ENCODE measurements around the gene SMIM12. TPM values are rescaled to one million over a fixed set of nuclear protein-coding genes. Genes with fewer than 3 reads are reported as not detected.

Gene SMIM12
- total and polyA plus RNA-seq, 2 of the 8 experiments (the other 6 are each of a cell fraction or from before 2014, with no cell fraction given) = 40.9 to 49.2 TPM

DNA sequence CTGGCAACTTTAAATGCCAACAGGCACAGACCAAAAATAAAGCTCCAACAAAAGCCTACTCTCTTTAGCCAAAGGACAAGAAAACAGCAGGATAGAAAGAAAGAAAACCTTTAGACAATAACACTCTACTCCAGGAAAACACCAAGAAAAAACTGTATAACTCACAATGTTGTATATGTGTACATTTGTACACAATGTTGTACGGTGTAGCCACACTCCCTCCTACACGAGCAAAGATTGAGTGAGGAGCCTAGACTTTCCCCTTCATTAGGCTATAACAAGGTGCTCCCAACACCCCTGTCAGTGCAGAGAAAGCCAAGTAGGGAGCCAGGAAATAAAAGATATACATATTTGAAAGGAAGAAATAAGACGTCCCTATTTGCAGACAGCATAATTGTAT is 42.8 kb downstream of the SMIM12 start:
- H3K9me3 ChIP-seq (ENCODE audit: insufficient read depth in 2 of 2, low read depth in 1 of 2, low read length in 1 of 2) = no peaks in the 10 kb centered on the region
- no peak overlapping the region for H3K23ac ChIP-seq (ENCODE audit: insufficient read length)
- no peak overlapping the region for H3K56ac ChIP-seq (replicated peaks; ENCODE audit: insufficient read length, low read depth, low read length)
- no peak overlapping the region for H3K27ac ChIP-seq (ENCODE audit: low read depth, low read length)
- H3K18ac ChIP-seq (ENCODE audit: extremely low read depth, low read length) = no peak overlapping the region
- H3K4ac ChIP-seq (replicated peaks; ENCODE audit: insufficient read length, low read depth, low read length) = no peak overlapping the region
- no peak overlapping the region for H2AFZ ChIP-seq (ENCODE audit: low read length)
- no peak overlapping the region for H2BK20ac ChIP-seq (ENCODE audit: low read length)
- no peak overlapping the region for H2BK120ac ChIP-seq (replicated peaks; ENCODE audit: low read depth, low read length)
- H2AK5ac ChIP-seq (ENCODE audit: low read depth, low read length) = no peak overlapping the region
- no peak overlapping the region for H2BK12ac ChIP-seq (ENCODE audit: low read depth, low read length)
- no peaks in the 10 kb centered on the region for H3K79me1 ChIP-seq (ENCODE audit: low read depth, low read length)
- no peak overlapping the region for H3K4me3 ChIP-seq (ENCODE audit: extremely low read depth in 1 of 4, insufficient read depth in 2 of 4, low read depth in 3 of 4, low read length in 4 of 4)
- H2BK15ac ChIP-seq (ENCODE audit: low read length) = no peak overlapping the region
- 78% methylated on average over 3 of the region's 3 CpGs; no CpG with 5 or more reads in 1 of the 2 experiments for WGBS, 2 experiments (ENCODE audit: extremely low coverage in 1 of 2, insufficient coverage in 1 of 2, insufficient read length in 1 of 2, insufficient replicate concordance in 2 of 2, low coverage in 1 of 2, low lambda C conversion rate in 2 of 2, missing lambda C conversion rate in 1 of 2)
- no peak overlapping the region for H4K8ac ChIP-seq (ENCODE audit: extremely low read depth, insufficient read depth, low read length)
- no peaks in the 10 kb centered on the region for H3K4me1 ChIP-seq (replicated peaks in 1 of 4; ENCODE audit: control insufficient read depth in 3 of 4, insufficient read depth in 4 of 4, low read length in 3 of 4)
- no peaks in the 10 kb centered on the region for H3K79me2 ChIP-seq (ENCODE audit: control insufficient read depth in 1 of 2, insufficient read depth in 2 of 2, low read length in 2 of 2)
- H3K27me3 ChIP-seq (replicated peaks in 1 of 4; ENCODE audit: control insufficient read depth in 3 of 4, extremely low read depth in 1 of 4, insufficient read depth in 3 of 4, low read length in 3 of 4) = no peaks in the 10 kb centered on the region
- H3K4me2 ChIP-seq (ENCODE audit: insufficient read depth in 1 of 2, low read depth in 2 of 2, low read length in 2 of 2) = no peak overlapping the region
- no peak overlapping the region for H3K14ac ChIP-seq (ENCODE audit: insufficient read length)
- FAIRE-seq (no peak), DNase-seq (ENCODE audit: low read depth in 1 of 2, low spot score in 2 of 2) (no peak)
- CTCF ChIA-PET (ENCODE audit: partially characterized antibody) = interaction anchor here (0.5 to 2.4 kb wide), 4 partner anchors 19 to 271 kb away, joined by 3 to 9 read pairs (median 6); no protein-coding TSS in a partner anchor
- H3K23me2 ChIP-seq (ENCODE audit: low read depth, low read length) = no peaks in the 10 kb centered on the region
- POLR2A ChIA-PET (ENCODE audit: partially characterized antibody) = interaction anchor here (1.2 kb wide), 1 partner anchor 43 kb away, joined by 3 read pairs; no protein-coding TSS in a partner anchor
- H4K20me1 ChIP-seq (replicated peaks in 1 of 2; ENCODE audit: control insufficient read depth in 1 of 2, insufficient read depth in 2 of 2, low read length in 2 of 2) = no peaks in the 10 kb centered on the region
- no peak overlapping the region for H2BK5ac ChIP-seq (ENCODE audit: low read depth, low read length)
- H4K91ac ChIP-seq (replicated peaks; ENCODE audit: insufficient read length, low read length) = no peak overlapping the region
- TF ChIP-seq POLR2A (IDR thresholded peaks at IDR 0.05; ENCODE audit: control extremely low read depth in 1 of 2, low read depth in 2 of 2, low read length in 2 of 2) = no peak
- TF ChIP-seq CHD2 (IDR thresholded peaks at IDR 0.05; ENCODE audit: low read length) = no peak
- TF ChIP-seq JUND (IDR thresholded peaks at IDR 0.05; ENCODE audit: low read length) = no peak
- no peak for TF ChIP-seq ASH2L (IDR thresholded peaks at IDR 0.05; ENCODE audit: low read length)
- TF ChIP-seq NANOG (IDR thresholded peaks at IDR 0.05; ENCODE audit: insufficient read depth, low read depth, low read length, poor library complexity, severe bottlenecking) = no peak
- no peak for TF ChIP-seq RBBP5 (IDR thresholded peaks at IDR 0.05; ENCODE audit: borderline replicate concordance, low read depth, low read length)
- no peak for TF ChIP-seq EZH2 (IDR thresholded peaks at IDR 0.05; ENCODE audit: low read depth, low read length, severe bottlenecking)
- TF ChIP-seq BRCA1 (IDR thresholded peaks at IDR 0.05; ENCODE audit: low read depth, low read length) = no peak
- no peak for TF ChIP-seq EP300 (IDR thresholded peaks at IDR 0.05; ENCODE audit: borderline replicate concordance in 1 of 2, low read depth in 2 of 2, low read length in 2 of 2)
- no peak for TF ChIP-seq SP4 (IDR thresholded peaks at IDR 0.05; ENCODE audit: low read length)
- no peak for TF ChIP-seq KDM5A (IDR thresholded peaks at IDR 0.05; ENCODE audit: low read length)
- H3K9ac ChIP-seq (replicated peaks in 1 of 4; ENCODE audit: extremely low read depth in 1 of 4, low read depth in 3 of 4, low read length in 3 of 4) = no peak overlapping the region
- H4K5ac ChIP-seq (ENCODE audit: insufficient read length, low read depth, low read length) = no peak overlapping the region
- no peaks in the 10 kb centered on the region for H3K36me3 ChIP-seq (ENCODE audit: control insufficient read depth in 2 of 4, insufficient read depth in 4 of 4, low read length in 3 of 4)
